SK-N-SH treated with all-trans-retinoic acid at 6 μM for 48 hours (cell line): Measurements from ENCODE around the gene TRAPPC10.

Experiments
- ATAC-seq: fragments of 200-7000 bp; cut with Tn5 transposase; 3 replicates; pipeline ENCODE4 v1.9.1; 2020; ENCODE audit warnings: mild to moderate bottlenecking, moderate library complexity
- BACH2 ChIP-seq: fragments of 250-450 bp; sonication (Bioruptor Pico); IDR thresholded peaks from 2 replicates; pipeline ENCODE4 v1.9.0; 2021; ENCODE audit warnings: mild to moderate bottlenecking, borderline replicate concordance
- CREB5 ChIP-seq: fragments of 250-450 bp; sonication (Bioruptor Pico); IDR thresholded peaks from 2 replicates; pipeline ENCODE4 v1.5.1; 2020; ENCODE audit warnings: low read depth, mild to moderate bottlenecking, moderate library complexity
- CSDC2 ChIP-seq: fragments of 250-450 bp; sonication (Bioruptor Pico); IDR thresholded peaks from 2 replicates; pipeline ENCODE4 v1.5.0; 2020; ENCODE audit warnings: mild to moderate bottlenecking, moderate library complexity
- CSRNP3 ChIP-seq: fragments of 250-450 bp; sonication (Bioruptor Pico); IDR thresholded peaks from 2 replicates; pipeline ENCODE4 v1.5.1; 2021; ENCODE audit warnings: mild to moderate bottlenecking, moderate library complexity
- GLIS3 ChIP-seq: fragments of 250-450 bp; sonication (Bioruptor Pico); IDR thresholded peaks from 2 replicates; pipeline ENCODE4 v1.5.0; 2020; ENCODE audit warnings: mild to moderate bottlenecking, moderate library complexity
- ISL1 ChIP-seq: fragments of 250-450 bp; sonication (Bioruptor Pico); IDR thresholded peaks from 2 replicates; pipeline ENCODE4 v2.1.2; 2022; ENCODE audit warnings: mild to moderate bottlenecking, moderate library complexity
- OSR1 ChIP-seq: fragments of 250-450 bp; sonication (Bioruptor Pico); IDR thresholded peaks from 2 replicates; pipeline ENCODE4 v1.8.0; 2022; ENCODE audit warnings: moderate library complexity, mild to moderate bottlenecking, inconsistent platforms
- POU6F1 ChIP-seq: fragments of 250-450 bp; sonication (Bioruptor Pico); IDR thresholded peaks from 2 replicates; pipeline ENCODE4 v1.8.0; 2021; ENCODE audit warnings: low read depth, mild to moderate bottlenecking, moderate library complexity, borderline replicate concordance
- PPARA ChIP-seq: fragments of 250-450 bp; sonication (Bioruptor Pico); IDR thresholded peaks from 2 replicates; pipeline ENCODE4 v1.5.0; 2020; ENCODE audit warnings: mild to moderate bottlenecking, borderline replicate concordance
- RARB ChIP-seq: fragments of 250-450 bp; sonication (Bioruptor Pico); IDR thresholded peaks from 2 replicates; pipeline ENCODE4 v1.8.0; 2021; ENCODE audit warnings: mild to moderate bottlenecking, moderate library complexity
- SNAI2 ChIP-seq: fragments of 250-450 bp; sonication (Bioruptor Pico); IDR thresholded peaks from 2 replicates; pipeline ENCODE4 v1.5.0; 2020; ENCODE audit warnings: mild to moderate bottlenecking, moderate library complexity
- TSHZ2 ChIP-seq: fragments of 250-450 bp; sonication (Bioruptor Pico); IDR thresholded peaks from 2 replicates; pipeline ENCODE4 v1.5.0; 2020; ENCODE audit warnings: mild to moderate bottlenecking, moderate library complexity
- ZC3H10 ChIP-seq: fragments of 250-450 bp; sonication (Bioruptor Pico); IDR thresholded peaks from 2 replicates; pipeline ENCODE4 v1.5.1; 2021; ENCODE audit warnings: mild to moderate bottlenecking, moderate library complexity
- ZFP30 ChIP-seq: fragments of 450-650 bp; formaldehyde crosslinking; IDR thresholded peaks from 2 replicates; pipeline ENCODE4 v1.5.0; 2022; ENCODE audit warnings: mild to moderate bottlenecking, moderate library complexity
- ZNF565 ChIP-seq: fragments of 450-650 bp; formaldehyde crosslinking; conservative IDR thresholded peaks from 2 replicates; pipeline ENCODE4 v1.5.0; 2020; ENCODE audit warnings: low read depth, mild to moderate bottlenecking, moderate library complexity
- ZNF70 ChIP-seq: fragments of 450-650 bp; formaldehyde crosslinking; IDR thresholded peaks from 2 replicates; pipeline ENCODE4 v1.5.0; 2020; ENCODE audit warnings: mild to moderate bottlenecking, moderate library complexity
- ZNF8 ChIP-seq: fragments of 450-650 bp; formaldehyde crosslinking; IDR thresholded peaks from 2 replicates; pipeline ENCODE4 v1.5.0; 2020; ENCODE audit warnings: mild to moderate bottlenecking, moderate library complexity

TRAPPC10 gene

GRCh38 chr21:43985690-43986251 lies 26.3 kb upstream of the TRAPPC10 start:
- no peak for TF ChIP-seq BACH2 (CRISPR knock-in tag)
- no peak for TF ChIP-seq TSHZ2
- TF ChIP-seq GLIS3 (CRISPR knock-in tag): no peak
- TF ChIP-seq OSR1: no peak
- TF ChIP-seq CSRNP3 (CRISPR knock-in tag): no peak
- TF ChIP-seq ZFP30 (CRISPR knock-in tag): no peak
- no peak for TF ChIP-seq SNAI2 (CRISPR knock-in tag)
- TF ChIP-seq CREB5 (CRISPR knock-in tag): no peak
- no peak for TF ChIP-seq RARB
- no peak for TF ChIP-seq ISL1 (CRISPR knock-in tag)
- no peak for TF ChIP-seq ZNF70
- TF ChIP-seq PPARA (CRISPR knock-in tag): no peak
- TF ChIP-seq, all 23 proteins: peak for 0
- ATAC-seq: no peak; the same call in 2 of the 3 replicates

GRCh38 chr21:43986544-43987451 lies 25.3 kb upstream of the TRAPPC10 start:
- no peak for ATAC-seq
- TF ChIP-seq ISL1 (CRISPR knock-in tag): no peak
- no peak for TF ChIP-seq RARB
- no peak for TF ChIP-seq GLIS3 (CRISPR knock-in tag)
- TF ChIP-seq BACH2 (CRISPR knock-in tag): no peak
- no peak for TF ChIP-seq CSDC2 (CRISPR knock-in tag)
- no peak for TF ChIP-seq ZFP30 (CRISPR knock-in tag)
- no peak for TF ChIP-seq SNAI2 (CRISPR knock-in tag)
- no peak for TF ChIP-seq ZNF8 (CRISPR knock-in tag)
- TF ChIP-seq ZNF565: no peak
- no peak for TF ChIP-seq CREB5 (CRISPR knock-in tag)
- no peak for TF ChIP-seq PPARA (CRISPR knock-in tag)
- no peak for TF ChIP-seq CSRNP3 (CRISPR knock-in tag)
- no peak for TF ChIP-seq ZC3H10
- TF ChIP-seq TSHZ2: no peak
- no peak for TF ChIP-seq POU6F1 (CRISPR knock-in tag)
